PFSK-1 (cell line): Measurements from ENCODE around the gene THBS1.

Source experiments
- FOXP2 ChIP-seq: optimal IDR thresholded peaks from 2 replicates; pipeline ENCODE3; 2011; ENCODE audit warnings: borderline replicate concordance, control low read depth, inconsistent platforms; ENCODE audit not compliant: insufficient read depth; ENCODE audit errors: extremely low read length, extremely low read depth
- POLR2AphosphoS5 ChIP-seq: IDR thresholded peaks from 2 replicates; pipeline ENCODE4 v1.6.1; 2012; ENCODE audit warnings: low read depth, mild to moderate bottlenecking, control low read depth, low read length, moderate library complexity
- REST ChIP-seq, 2 experiments: IDR thresholded peaks; 2 replicates each; pipeline versions ENCODE4 v1.6.1 to v1.8.0; 2011 to 2012; ENCODE audit warnings: low read depth in 2 of 2, low read length in 2 of 2, control low read depth in 1 of 2, inconsistent platforms in 1 of 2, mild to moderate bottlenecking in 1 of 2, moderate library complexity in 1 of 2; ENCODE audit not compliant: insufficient read depth in 1 of 2
- SIN3A ChIP-seq: IDR thresholded peaks from 2 replicates; pipeline ENCODE4 v1.6.1; 2012; ENCODE audit warnings: mild to moderate bottlenecking, low read length, moderate library complexity, borderline replicate concordance; ENCODE audit not compliant: insufficient read depth
- TAF1 ChIP-seq: IDR thresholded peaks from 2 replicates; pipeline ENCODE4 v1.6.1; 2012; ENCODE audit warnings: low read length, control low read depth, borderline replicate concordance; ENCODE audit not compliant: insufficient read depth

DNA sequence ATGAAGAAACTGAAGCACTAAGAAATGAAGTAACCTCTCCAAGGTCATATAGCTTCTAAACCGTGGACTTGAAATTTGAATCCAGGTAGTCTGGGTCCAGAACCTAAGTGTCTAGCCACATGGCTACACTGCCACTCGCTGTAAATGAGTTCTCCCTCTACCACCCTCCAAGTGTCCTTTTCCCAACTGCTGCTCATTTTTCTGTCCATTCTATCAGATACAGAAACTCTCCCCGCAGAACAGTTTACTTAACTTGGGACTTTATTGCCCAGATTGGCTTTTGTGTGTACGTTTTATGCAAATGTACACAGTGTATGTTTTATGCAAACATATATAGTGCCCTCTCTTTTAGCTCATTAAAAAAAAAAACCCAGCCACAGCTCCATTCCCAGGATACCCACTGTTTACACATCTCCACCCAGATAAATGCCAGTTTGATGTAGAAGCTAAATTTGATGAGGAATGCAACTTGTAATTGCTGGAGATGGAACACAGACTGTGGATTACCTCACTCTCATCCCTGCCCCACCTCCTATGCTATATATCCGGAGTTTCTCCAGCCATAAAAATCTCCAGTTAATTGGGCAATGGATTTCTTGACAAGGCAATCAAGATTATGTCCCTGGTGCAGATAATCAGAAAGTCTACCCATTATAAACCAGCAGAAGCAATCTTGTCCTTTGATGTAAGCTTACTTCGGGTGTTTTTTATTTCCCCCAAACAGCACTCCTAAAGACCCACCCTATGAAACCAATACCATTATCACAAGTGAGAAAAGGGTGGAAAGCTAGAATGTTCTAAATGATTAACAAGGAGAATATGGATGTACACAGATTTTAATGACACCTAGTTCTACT is 42.0 kb downstream of the THBS1 start:
- no peak for TF ChIP-seq REST (IDR thresholded peaks at IDR 0.05; ENCODE audit: insufficient read depth in 1 of 2, low read depth in 2 of 2, low read length in 2 of 2)
- no peak for TF ChIP-seq POLR2AphosphoS5
- no peak for TF ChIP-seq SIN3A
- TF ChIP-seq TAF1, result no peak
- no peak for TF ChIP-seq FOXP2
